Renal cortical epithelial cell (primary cell): ENCODE measurements around the gene PARP2. TPM values are rescaled to one million over a fixed set of nuclear protein-coding genes. Genes with fewer than 3 reads are reported as not detected.

ENCODE experiments used
- DNase-seq: peaks from one replicate; pipeline ENCODE4 v3.0.0-alpha.2; 2011; ENCODE audit warnings: low read depth
- total RNA-seq: library from RNA; depleted of rRNA; stranded (reverse); fragments of >200 nt; gene quantifications from 2 replicates; pipeline ENCODE4 v1.2.3, GENCODE V29; 2014

The PARP2 gene
- total RNA-seq, 1 donor from 2014 or later: 12.6 TPM

- no peak for DNase-seq
Measured at GRCh38 chr14:20400589-20400964, 57.1 kb downstream of the PARP2 start.

GRCh38 chr14:20400965-20401593, 57.6 kb downstream of the PARP2 start:
- DNase-seq: peak; percentile 87

GRCh38 chr14:20403521-20403920, 60.1 kb downstream of the PARP2 start:
- no peak for DNase-seq

Other genes starting within 250 kb of the PARP2 start
- gene OR4K17, start 232.9 kb upstream of the PARP2 start, total RNA-seq: not detected in 2 replicates
- gene OR4N5, start 204.8 kb upstream of the PARP2 start, total RNA-seq: not detected in 2 replicates
- gene OR11G2, start 152.7 kb upstream of the PARP2 start, total RNA-seq: not detected in 2 replicates
- not detected in 2 replicates for gene OR11H6, start 119.9 kb upstream of the PARP2 start, total RNA-seq
- gene OR11H7, start 114.7 kb upstream of the PARP2 start, total RNA-seq: not detected in 2 replicates
- not detected in 2 replicates for gene OR11H4, start 104.3 kb upstream of the PARP2 start, total RNA-seq
- 13.2 and 26.4 TPM in 2 replicates for gene TTC5, start 37.7 kb upstream of the PARP2 start, total RNA-seq
- gene CCNB1IP1, start 10.4 kb upstream of the PARP2 start, total RNA-seq: 40.1 and 60.3 TPM in 2 replicates
- gene TEP1, start 69.9 kb downstream of the PARP2 start, total RNA-seq: 20.8 and 32.5 TPM in 2 replicates
- gene KLHL33, start 92.5 kb downstream of the PARP2 start, total RNA-seq: not detected in 2 replicates
- 22.9 and 60.1 TPM in 2 replicates for gene OSGEP, start 111.2 kb downstream of the PARP2 start, total RNA-seq
- 66.0 and 73.5 TPM in 2 replicates for gene APEX1, start 111.6 kb downstream of the PARP2 start, total RNA-seq
- gene PIP4P1, start 117.8 kb downstream of the PARP2 start, total RNA-seq: 14.9 and 23.1 TPM in 2 replicates
- 88.2 and 172 TPM in 2 replicates for gene PNP, start 125.8 kb downstream of the PARP2 start, total RNA-seq
- gene RNASE10, start 161.9 kb downstream of the PARP2 start, total RNA-seq: not detected in 2 replicates
- gene RNASE9, start 217.4 kb downstream of the PARP2 start, total RNA-seq: not detected in 2 replicates
- gene RNASE11, start 244.4 kb downstream of the PARP2 start, total RNA-seq: not detected in 2 replicates
- not detected in 2 replicates for gene RNASE12, start 247.7 kb downstream of the PARP2 start, total RNA-seq